Measurements from ENCODE around the gene IFI27L2.

IFI27L2 gene

DNA sequence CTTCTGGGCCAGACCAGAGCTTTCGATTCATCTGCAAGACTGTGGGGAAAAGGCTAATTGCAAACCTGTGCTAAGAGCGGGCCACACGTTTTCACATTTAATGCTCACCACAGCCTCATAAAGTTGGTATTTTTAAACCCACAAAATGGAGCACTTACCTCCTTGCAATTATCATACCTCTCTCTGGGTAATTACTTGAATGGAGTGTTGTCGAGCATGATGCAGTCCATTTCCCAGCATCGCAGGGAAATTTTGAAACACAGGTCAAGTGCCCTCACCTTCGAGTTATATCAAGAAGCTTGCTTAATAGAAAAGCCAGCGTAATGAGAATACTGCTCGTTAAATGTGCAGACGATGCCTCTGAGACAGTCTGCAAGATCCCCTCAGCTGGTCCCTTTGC, 8.8 kb upstream of the IFI27L2 start:
- no peak overlapping the region for H3K27ac ChIP-seq
- TF ChIP-seq ZFX (IDR thresholded peaks at IDR 0.05; ENCODE audit: borderline replicate concordance) = no peak
- no peak for TF ChIP-seq CTCF (IDR thresholded peaks at IDR 0.05)

DNA sequence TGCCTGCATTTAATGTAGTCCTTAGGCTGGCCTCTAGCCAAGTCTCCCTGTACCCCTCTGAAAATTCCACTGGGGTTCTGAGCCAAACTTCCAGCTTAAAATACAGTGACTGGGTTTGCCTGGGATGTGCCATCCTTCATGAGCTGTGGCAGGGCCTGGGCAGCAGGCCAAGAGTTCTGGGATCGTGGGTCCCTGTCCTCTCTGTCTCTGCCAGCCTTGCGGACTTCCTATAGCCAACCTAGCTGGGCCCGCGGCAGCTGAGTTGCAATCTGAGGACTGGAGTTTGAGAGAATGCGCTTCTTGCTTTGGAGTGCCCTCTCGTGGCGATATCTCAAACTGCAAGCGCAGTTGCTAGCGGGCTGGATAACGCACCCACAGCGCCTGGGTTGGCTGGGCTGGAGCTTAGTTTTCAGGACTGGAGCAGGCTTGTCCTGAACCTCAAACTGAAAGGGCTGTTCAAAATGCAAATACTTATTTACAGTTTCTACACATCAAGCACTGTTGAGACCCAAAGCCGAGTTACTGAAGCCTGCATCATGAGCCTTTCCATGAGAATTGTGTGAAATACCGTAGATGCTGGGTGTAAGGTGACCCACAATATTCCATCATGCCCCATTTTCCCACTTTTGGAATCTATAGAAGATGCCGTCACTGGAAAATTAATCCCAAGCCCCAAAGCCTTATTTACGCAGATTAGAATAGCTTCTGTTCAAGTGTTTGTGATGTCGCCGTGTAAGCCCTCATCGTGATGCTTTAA, 7.3 kb upstream of the IFI27L2 start:
- TF ChIP-seq CTCF (IDR thresholded peaks at IDR 0.05) = peak; percentile 95
- no peak for TF ChIP-seq ZFX (IDR thresholded peaks at IDR 0.05; ENCODE audit: borderline replicate concordance)
- H3K27ac ChIP-seq = no peak overlapping the region

GRCh38 chr14:94135476-94135875, 6.1 kb upstream of the IFI27L2 start:
- H3K27ac ChIP-seq = no peak overlapping the region
- no peak for TF ChIP-seq CTCF (IDR thresholded peaks at IDR 0.05)
- TF ChIP-seq ZFX (IDR thresholded peaks at IDR 0.05; ENCODE audit: borderline replicate concordance) = no peak

DNA sequence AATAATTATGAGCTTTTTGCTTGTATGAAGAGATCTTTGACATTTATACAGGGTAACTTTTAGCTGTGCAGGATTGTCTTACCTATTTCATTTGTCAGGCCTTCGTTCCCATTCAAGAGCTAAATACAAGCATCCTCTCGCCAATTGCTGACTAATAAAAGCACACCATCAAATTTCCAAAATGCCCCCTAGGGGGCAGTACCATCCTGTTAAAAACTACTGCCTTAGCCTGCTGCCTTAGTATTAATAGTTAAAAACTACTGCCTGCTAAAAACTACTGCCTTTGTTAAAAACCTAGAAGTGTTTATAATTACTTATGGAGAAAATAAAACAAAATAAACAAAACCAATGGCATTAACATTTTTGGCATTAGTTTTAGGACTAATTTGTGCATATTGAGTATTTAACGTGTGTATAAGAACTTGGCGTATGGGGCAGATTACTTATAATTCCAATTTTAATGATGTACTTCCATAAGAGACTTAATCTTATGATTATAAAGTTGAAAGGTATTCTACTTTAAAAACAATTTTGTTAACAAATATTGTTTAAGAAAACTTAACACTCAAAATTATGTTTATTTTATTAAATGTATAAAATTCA, 3.0 kb upstream of the IFI27L2 start:
- peak; percentile 85 for TF ChIP-seq CTCF (IDR thresholded peaks at IDR 0.05)
- no peak for TF ChIP-seq ZFX (IDR thresholded peaks at IDR 0.05; ENCODE audit: borderline replicate concordance)
- no peak overlapping the region for H3K27ac ChIP-seq

DNA sequence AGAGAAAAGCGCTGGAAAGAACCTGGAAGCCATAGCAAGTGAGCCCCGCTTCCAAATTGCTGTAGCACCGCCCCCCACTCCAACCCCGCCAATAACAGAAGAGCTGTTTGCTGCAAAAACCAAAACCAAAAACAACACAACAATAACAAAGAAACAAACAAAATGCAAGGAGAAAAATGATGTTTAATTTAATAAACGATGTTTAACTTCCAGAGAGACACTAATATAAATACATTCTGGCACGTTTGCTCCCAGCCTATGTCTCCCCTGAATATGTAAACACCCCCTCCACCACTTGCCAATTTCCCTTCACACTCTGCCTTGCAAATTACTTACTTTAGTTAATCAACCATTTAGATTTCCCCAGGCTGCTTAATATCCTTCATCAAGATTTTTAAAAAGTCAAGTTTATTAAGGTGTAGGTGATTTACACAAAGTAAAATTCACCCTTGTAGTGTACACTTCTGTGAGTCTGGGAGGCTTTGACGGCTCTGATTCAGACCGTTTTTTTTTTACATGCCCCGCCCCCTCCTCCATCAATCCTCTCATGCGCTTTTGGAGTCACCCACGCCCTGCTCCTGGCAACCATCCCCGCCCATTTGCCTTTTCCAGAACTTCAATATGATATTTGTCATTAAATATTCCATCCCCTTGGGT, 482 bp upstream of the IFI27L2 start:
- H3K27ac ChIP-seq = no peak overlapping the region
- TF ChIP-seq CTCF (IDR thresholded peaks at IDR 0.05) (no peak), ZFX (IDR thresholded peaks at IDR 0.05; ENCODE audit: borderline replicate concordance) (no peak)

GRCh38 chr14:94128216-94128839, 1.1 kb downstream of the IFI27L2 start:
- H3K27ac ChIP-seq = no peak overlapping the region
- TF ChIP-seq CTCF (IDR thresholded peaks at IDR 0.05) = no peak
- TF ChIP-seq ZFX (IDR thresholded peaks at IDR 0.05; ENCODE audit: borderline replicate concordance) = no peak

Measured in 22Rv1 (cell line).